ENCODE measurements around the gene CFAP107.

- TF ChIP-seq CTCF (IDR thresholded peaks at IDR 0.05; ENCODE audit: low read length) (no peak), EZH2 (IDR thresholded peaks at IDR 0.05; ENCODE audit: borderline replicate concordance, low read length) (no peak)
Measured at GRCh38 chr1:12712076-12712475, 33.9 kb upstream of the CFAP107 start.

All from OCI-LY1 (cell line).